Measurements from ENCODE around the gene TMEM132D.

DNA sequence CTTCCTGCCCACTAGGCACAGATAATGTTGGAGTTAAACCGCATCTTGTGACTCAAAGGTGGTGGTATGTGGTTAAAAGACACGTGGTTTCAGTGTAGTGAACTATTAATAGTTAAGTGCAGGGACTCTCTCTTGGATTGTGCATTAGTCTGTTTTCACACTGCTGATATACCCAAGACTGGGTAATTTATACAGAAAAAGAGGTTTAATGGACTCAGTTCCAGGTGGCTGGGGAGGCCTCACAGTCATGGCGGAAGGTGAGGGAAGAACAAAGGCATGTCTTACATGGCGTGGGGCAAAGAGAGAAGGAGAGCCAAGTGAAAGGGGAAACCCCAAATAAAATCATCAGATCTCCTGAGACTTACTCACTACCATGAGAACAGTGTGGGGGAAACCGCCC, 688.3 kb downstream of the TMEM132D start:
- TF ChIP-seq POLR2A (IDR thresholded peaks at IDR 0.05; ENCODE audit: extremely low read depth, insufficient read length), result no peak
- TF ChIP-seq, protein P1, sequence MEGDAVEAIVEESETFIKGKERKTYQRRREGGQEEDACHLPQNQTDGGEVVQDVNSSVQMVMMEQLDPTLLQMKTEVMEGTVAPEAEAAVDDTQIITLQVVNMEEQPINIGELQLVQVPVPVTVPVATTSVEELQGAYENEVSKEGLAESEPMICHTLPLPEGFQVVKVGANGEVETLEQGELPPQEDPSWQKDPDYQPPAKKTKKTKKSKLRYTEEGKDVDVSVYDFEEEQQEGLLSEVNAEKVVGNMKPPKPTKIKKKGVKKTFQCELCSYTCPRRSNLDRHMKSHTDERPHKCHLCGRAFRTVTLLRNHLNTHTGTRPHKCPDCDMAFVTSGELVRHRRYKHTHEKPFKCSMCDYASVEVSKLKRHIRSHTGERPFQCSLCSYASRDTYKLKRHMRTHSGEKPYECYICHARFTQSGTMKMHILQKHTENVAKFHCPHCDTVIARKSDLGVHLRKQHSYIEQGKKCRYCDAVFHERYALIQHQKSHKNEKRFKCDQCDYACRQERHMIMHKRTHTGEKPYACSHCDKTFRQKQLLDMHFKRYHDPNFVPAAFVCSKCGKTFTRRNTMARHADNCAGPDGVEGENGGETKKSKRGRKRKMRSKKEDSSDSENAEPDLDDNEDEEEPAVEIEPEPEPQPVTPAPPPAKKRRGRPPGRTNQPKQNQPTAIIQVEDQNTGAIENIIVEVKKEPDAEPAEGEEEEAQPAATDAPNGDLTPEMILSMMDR (IDR thresholded peaks at IDR 0.05; ENCODE audit: low read depth, low read length), result no peak
- TF ChIP-seq, protein P2, sequence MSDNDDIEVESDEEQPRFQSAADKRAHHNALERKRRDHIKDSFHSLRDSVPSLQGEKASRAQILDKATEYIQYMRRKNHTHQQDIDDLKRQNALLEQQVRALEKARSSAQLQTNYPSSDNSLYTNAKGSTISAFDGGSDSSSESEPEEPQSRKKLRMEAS (IDR thresholded peaks at IDR 0.05; ENCODE audit: low read depth, low read length), result 0 out of 2 replicates have a peak, but pooled peaks have one; percentile 4
- no peak for TF ChIP-seq MYC (IDR thresholded peaks at IDR 0.05; ENCODE audit: low read depth, low read length)
